HL-60 (cell line): ENCODE results near the gene NRP1.

Source experiments
- POLR2AphosphoS5 ChIP-seq: IDR thresholded peaks from 2 replicates; pipeline ENCODE4 v1.6.1; 2012; ENCODE audit warnings: low read depth
- TF ChIP-seq, protein P1 (sequence below): IDR thresholded peaks from one replicate; pipeline ENCODE4 v1.5.1; 2011; ENCODE audit warnings: low read length, control low read depth, inconsistent platforms; ENCODE audit not compliant: insufficient read depth

DNA sequence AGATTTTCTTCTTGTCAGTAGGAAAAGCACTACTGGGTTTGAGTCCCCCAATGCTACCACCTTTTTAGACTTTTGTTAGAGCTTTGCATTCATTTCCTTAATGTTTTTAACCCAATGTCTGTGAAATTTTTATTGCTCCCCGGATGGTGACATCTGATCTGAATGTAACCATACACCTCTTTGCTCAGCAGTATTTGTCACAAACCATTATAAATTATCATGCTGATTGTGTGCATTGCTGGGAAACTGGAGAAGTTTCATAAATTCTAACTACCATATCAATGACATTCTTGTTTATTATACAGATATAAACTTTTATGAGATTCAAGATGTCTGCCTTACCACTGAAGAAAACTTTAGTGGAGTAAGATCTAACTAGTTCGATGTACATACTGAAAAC, 8.5 kb downstream of the NRP1 start:
- TF ChIP-seq, protein P1, sequence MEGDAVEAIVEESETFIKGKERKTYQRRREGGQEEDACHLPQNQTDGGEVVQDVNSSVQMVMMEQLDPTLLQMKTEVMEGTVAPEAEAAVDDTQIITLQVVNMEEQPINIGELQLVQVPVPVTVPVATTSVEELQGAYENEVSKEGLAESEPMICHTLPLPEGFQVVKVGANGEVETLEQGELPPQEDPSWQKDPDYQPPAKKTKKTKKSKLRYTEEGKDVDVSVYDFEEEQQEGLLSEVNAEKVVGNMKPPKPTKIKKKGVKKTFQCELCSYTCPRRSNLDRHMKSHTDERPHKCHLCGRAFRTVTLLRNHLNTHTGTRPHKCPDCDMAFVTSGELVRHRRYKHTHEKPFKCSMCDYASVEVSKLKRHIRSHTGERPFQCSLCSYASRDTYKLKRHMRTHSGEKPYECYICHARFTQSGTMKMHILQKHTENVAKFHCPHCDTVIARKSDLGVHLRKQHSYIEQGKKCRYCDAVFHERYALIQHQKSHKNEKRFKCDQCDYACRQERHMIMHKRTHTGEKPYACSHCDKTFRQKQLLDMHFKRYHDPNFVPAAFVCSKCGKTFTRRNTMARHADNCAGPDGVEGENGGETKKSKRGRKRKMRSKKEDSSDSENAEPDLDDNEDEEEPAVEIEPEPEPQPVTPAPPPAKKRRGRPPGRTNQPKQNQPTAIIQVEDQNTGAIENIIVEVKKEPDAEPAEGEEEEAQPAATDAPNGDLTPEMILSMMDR, result no peak
- no peak for TF ChIP-seq POLR2AphosphoS5
